ENCODE measurements around the gene GIMD1. TPM values are rescaled to one million over a fixed set of nuclear protein-coding genes. Genes with fewer than 3 reads are reported as not detected.
"Not testable (repeated sequence)": the region's sequence is repeated elsewhere in the genome, so short reads cannot be mapped to it uniquely, and the experiment has no call there.

Gene GIMD1
- polyA plus RNA-seq (ENCODE audit: insufficient read length) = not detected
- long read RNA-seq, donor 1, partial matches to known transcripts = 29 of 29 reads
- long read RNA-seq, donor 1, other reads (novel, unspliced or antisense) = 0 of 29 reads
- long read RNA-seq, donor 2 = 0 reads
- long read RNA-seq, donor 3 = 0 reads
- long read RNA-seq, donor 4 = 0 reads
- long read RNA-seq, donor 5 = 0 reads
- long read RNA-seq, donor 6 = 0 reads
- long read RNA-seq, donor 7 = 0 reads
- long read RNA-seq, donor 8 = 0 reads

DNA sequence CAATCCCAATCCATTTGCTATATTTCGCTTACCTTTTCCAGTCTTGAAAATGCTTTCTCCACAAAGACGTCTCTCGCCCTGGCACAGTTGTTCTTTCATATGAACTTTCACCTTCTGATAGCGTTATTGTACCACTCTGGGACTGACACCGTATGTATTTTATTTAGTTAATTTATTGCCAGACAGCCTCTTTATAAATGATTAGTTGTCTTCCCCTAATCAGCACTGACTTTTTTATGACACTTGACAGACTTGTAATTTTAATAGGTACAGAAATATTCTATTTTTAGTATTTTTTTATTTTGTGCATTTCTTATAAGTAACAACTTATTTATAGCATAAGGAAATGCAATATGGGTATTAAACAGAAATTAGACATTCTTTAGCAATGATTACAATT lies at the start of gene GIMD1:
Gene GIMD1 (minus strand): TSS at position 101 of the 400 bp plus-strand sequence. CDS start 1,343 bp downstream, outside the sequence.
- no peak for DNase-seq

DNA sequence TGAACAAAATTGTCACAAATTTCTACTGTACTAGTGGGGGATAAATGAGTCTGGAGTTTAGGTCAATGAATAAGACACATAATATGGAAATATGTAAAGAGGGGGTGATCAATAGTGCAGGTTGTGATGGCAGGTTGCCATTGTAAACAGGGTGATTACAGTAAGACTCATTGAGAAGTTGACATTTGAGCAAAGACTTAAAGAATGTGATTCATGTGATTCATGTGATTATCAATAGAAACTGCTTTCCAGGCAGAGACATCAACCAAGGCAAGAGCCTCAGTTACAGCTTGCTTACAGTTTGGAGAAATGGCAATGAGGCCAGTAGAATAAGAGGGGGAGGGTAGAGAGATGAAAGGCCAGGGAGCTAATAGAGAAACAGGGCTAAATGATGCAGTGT lies 45.8 kb upstream of the GIMD1 start:
- no peak for DNase-seq

GRCh38 chr4:106409901-106410889 lies 41.6 kb upstream of the GIMD1 start:
- DNase-seq = no peak

DNA sequence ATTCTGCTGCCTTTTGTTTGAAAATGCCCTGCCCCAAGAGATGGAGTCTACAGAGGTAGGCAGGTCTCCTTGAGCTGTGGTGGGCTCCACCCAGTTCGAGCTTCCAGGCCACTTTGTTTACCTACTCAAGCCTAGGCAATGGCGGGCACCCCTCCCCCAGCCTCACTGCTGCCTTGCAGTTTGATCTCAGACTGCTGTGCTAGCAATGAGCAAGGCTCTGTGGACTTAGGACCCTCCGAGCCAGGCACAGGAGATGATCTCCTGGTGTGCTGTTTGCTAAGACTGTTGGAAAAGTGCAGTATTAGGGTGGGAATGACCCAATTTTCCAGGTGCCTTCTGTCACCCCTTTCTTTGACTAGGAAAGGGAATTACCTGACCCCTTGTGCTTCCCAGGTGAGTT lies 39.4 kb upstream of the GIMD1 start:
- not testable (repeated sequence) for DNase-seq

DNA sequence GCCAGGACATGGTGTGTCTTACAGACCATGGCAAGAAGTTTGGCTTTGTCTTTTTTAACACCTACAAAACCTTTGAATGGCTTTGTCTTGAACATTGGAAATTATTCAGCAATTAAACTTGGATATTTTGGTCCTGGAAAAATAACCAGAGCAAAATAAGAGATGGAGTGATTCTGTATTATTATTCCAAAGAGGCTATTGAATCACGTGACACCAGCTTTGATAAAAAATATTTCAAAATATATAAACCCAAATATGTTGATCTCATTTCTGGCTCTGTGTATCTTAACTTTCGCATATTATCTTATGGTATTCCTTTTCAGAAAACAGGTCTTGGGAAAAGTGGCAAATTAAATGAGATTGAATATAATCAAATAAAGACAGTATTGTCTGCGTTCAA lies 32.6 kb upstream of the GIMD1 start:
- no peak for DNase-seq

- DNase-seq = not testable (repeated sequence)
These were observed 30.3 kb upstream of the GIMD1 start for GRCh38 chr4:106398898-106399297.

DNA sequence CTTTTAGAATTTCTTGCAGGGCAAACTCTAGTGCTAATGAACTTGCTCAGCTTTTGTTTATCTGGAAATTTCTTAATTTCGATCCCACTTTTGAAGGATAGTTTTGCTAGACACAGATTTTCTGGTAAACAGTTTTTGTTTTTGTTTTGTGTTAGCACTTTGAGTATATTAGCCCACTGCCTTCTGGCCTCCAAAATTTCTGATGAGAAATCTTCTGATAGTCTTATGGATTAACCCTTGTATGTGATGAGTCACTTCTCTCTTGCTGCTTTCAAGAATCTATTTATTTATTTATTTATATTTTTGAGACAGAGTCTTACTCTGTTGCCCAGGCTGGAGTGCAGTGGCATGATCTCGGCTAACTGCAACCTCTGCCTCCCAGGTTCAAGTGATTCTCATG lies 27.0 kb upstream of the GIMD1 start:
- no peak for DNase-seq

GRCh38 chr4:106385853-106386393 lies 17.3 kb upstream of the GIMD1 start:
- no peak for DNase-seq

DNA sequence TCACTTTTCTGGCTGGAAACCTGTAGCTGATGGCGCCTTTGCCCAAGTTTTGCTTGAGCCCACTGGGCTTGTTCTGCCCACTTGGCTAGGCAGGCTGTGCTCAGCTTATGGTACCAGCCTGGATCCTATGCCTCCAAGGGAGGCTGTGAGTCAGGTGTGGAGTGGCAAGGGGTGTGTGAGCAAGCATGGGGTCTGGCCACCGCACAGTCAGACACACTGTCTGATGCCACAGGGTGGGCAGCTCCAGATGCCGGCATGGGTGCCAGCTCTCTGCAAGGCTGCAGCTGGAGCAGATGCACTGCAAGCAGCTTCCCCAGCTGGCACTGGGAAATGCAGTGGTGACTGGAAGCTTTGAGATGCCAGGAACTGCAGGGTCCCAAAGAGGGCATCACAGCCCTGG lies 16.3 kb upstream of the GIMD1 start:
- DNase-seq = no peak

DNA sequence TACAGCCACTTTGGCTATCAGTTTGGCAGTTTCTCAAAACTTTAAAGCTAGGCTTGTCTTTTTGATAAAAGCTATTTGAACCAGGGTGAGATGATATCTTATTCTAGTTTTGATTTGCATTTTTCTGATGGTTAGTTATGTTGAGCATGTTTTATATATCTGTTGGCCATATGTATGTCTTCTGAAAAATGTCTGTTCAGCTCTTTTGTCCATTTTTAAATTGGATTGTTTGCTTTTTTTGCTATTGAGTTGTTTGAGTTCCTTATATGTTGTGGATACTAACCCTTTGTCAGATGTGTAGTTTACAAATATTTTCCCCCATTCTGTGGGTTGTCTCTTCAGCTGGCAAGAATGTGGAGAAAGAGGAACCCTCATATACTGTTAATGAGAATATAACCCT lies 11.6 kb upstream of the GIMD1 start:
- no peak for DNase-seq

DNA sequence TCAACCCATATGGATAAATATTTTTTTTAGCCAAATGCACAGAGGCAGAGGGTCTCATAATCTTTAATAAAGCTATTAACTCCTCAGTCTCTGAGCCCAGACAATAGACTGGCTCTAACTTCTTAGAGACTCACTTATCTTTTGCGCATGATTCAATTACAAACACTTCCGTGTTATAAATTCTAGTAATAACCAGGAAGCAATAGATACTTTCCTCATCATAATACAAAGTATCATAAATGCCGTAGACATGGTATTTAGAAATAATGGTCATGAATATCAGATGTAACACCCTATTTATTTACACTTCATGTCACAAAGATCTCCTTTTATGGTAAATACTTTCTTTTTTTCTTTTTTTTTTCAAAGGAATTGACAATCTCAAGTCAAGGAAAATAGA lies 4.4 kb upstream of the GIMD1 start:
- no peak for DNase-seq

GRCh38 chr4:106371161-106371560 lies 2.6 kb upstream of the GIMD1 start:
- DNase-seq = no peak

- DNase-seq = no peak
These were observed 1.6 kb upstream of the GIMD1 start for GRCh38 chr4:106370214-106370613.

- DNase-seq = peak; percentile 65
These were observed 980 bp upstream of the GIMD1 start for GRCh38 chr4:106369456-106370060.

DNA sequence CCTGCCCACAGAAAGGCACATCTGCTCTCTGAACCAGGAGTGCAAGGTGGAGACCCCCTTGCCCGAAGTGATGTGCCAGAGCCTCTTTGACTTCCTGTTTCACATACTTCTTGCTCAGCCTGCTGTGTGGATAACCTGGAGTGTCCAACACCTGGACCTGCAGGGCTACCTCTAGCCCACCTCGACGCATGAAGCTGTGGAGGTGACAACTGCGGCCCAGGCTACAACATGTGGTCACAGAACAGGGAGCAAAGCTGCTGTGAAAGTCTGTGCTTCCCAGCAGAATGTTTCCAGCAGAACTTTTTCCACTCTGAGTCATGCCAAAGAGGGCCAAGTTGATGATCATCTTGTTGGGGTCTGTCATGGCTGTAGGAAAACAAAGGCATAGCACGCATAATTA lies 1.5 kb downstream of the GIMD1 start:
- DNase-seq = no peak

GRCh38 chr4:106366026-106366425 lies 2.6 kb downstream of the GIMD1 start:
- no peak for DNase-seq

- no peak for DNase-seq
These were observed 3.0 kb downstream of the GIMD1 start for GRCh38 chr4:106365613-106366012.

- no peak for DNase-seq
These were observed 4.3 kb downstream of the GIMD1 start for GRCh38 chr4:106364282-106364681.

DNA sequence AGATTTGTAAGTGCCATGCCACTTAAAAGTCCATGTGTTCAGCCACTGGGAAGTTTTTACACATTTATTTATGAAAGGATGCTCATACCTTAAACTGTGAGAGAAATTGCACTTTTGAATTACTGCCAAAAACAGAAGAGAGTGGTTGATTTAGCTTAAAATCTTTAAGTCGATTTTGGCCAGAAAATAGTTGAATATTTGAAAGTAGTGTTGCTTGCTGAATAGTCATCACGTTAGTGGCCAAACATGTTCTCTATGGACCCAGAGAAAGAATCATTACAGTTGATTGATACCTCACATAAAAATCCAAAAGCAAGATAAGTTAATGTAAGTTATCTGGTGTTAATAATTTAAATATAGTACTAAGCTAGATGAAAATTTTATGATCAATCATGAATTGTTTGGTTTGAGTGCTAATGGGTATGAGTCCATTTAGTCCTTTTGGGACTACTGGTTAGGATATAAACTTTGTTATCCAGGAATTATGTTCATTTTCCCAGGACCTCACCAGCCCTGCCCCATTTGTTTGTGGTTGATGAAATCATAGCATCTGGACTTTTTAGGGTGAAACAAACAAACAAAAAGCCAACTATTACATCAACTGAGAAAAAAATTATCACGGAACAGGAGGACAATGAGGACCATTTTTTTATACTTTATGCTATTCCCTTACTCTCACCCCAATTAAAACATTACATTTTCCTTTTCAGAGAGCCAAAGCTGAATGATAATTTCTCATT lies 6.3 kb downstream of the GIMD1 start:
- no peak for DNase-seq

DNA sequence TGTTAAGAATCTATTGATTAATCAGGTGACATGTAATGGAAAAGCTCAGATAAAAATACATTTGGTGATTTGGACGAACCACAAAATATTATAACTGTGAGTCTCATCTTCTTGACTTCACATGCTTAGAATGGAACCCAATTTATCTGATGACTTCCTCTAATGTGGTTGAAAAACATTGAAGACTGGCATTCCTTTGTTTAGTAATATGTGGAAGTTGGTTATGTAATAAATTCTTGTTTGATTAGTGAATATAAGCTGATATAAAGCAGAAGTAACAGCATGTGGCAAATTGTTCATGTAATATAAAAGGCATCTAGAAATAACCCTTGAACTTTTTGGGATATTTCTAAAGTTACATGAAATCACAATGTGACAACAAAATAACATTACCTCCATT lies 9.7 kb downstream of the GIMD1 start:
- DNase-seq = no peak

GRCh38 chr4:106355193-106355592 lies 13.4 kb downstream of the GIMD1 start:
- DNase-seq = no peak

- no peak for DNase-seq
These were observed 14.8 kb downstream of the GIMD1 start for GRCh38 chr4:106353786-106354185.
